GM18526 (cell line): ENCODE data around the gene GDAP1L1.

Experiments used
- POLR2A ChIP-seq: IDR thresholded peaks from 3 replicates; pipeline ENCODE4 v1.6.1; 2011; ENCODE audit not compliant: insufficient read length; ENCODE audit errors: extremely low read depth

Gene GDAP1L1

DNA sequence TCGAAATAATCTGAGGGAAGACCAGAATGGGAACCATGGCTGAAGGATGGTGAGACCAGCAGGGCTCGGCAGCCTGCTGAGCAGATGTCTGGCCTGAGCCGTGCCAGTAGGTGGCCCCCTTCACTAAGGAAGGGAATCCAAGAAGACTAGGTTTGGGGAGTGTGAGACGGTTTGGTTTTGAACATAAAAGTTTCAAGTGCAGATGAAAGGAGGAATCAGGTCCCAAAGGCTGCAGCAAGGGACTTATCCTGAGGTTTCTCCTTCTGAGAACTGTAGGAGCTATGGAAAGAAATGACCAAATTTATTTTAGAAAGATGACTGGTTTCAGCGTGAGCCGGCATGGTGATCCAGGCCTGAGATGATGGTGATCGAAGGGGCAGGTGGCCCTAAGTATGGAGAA lies 32.0 kb upstream of the GDAP1L1 start:
- no peak for TF ChIP-seq POLR2A

DNA sequence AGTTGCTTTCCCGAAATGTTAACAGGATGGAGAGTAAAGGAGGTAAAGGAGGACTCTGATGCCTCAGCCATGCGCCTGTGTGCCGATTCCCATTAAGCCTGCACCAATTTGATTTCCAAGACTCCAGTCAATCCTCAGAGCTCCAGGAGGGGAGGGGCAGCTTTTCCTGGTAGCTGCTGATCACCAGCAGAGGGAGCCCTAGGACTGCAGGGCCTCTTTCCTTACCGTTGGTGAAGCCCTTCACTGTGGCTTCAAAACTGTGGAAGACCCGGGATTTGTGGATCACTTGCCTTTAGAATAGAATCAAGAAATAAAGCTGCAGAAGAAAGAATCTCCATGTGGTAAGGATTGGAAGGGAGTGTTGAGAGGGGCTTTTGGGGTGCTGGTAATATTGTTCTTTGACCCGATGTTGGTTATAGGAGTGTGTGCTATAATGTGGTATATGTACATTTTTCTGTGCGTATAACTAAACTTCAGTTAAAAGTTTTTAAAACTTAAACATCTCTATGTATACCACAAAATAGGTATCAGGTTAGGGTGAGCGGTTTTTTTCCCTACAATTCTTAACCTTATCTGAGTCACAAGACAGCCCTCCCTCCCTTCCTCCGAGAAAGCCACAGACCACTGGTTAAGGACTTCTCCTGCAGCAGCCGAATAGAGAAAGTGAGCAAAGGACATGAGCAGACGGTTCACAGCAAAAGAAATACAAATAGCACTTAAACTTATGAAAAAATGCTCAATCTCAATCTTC lies 29.6 kb upstream of the GDAP1L1 start:
- TF ChIP-seq POLR2A: no peak

DNA sequence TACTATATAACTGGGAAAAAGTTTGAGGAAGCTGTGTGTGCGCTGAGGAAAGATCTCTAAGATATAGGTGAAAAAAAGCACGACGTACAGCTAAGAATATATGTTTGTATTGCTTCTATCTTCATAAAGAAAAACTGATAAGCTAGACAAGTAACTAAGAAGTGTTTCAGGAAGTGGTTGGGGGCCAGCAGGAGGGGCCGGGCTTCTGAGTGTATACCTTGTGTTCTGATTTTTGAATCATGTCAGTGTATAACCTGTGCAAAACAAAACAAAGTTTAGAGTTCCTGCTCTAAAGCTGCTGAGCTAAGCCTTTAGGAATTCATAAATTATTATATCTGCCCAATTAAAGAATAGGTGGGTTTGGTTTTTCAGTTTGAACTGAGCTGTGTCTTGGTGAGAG lies 28.7 kb upstream of the GDAP1L1 start:
- TF ChIP-seq POLR2A: no peak

DNA sequence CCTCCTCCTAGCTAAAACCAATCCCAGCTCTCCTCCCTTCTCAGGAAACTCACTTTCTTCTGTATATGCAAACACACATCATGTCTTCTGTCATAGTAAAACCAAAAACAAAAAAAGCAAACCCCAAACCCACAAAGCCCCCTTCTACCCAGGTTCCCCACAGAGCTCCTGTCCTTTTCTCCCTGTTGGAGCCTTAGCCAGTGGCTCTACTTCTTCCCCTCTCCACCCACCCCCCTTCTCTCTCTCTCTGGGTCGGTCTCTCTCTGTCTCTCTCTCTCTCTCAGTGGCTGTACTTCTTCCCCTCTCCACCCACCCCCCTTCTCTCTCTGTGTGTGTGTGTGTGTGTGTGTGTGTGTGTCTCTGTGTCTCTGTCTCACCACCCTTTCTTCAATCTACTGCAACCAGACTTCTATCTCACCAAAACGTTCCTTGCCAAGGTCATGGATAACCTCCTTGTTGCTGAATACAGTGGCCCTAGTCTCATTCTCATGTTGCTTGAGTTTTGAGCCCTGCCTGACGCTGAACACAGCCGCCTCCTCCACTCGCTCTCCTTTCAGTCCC lies 27.9 kb upstream of the GDAP1L1 start:
- no peak for TF ChIP-seq POLR2A

DNA sequence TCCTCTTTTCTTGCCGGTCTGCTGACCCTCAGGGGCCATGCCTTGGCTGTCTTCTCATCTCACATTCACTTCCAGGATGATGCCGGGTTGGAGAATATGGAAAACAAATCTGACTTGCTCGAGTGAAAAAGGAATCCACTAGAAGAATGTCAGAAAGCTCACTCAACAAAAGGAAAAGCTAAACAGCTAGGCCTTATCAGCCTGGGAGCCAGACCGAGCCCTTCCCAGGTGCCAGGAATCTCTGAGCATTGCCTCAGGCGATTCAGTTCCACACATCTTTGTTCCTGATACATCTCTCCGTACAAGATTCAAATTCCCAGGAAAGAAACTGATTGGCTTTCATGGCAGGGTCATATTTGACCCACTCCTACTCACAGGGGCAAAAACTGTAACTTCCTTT lies 27.3 kb upstream of the GDAP1L1 start:
- no peak for TF ChIP-seq POLR2A

DNA sequence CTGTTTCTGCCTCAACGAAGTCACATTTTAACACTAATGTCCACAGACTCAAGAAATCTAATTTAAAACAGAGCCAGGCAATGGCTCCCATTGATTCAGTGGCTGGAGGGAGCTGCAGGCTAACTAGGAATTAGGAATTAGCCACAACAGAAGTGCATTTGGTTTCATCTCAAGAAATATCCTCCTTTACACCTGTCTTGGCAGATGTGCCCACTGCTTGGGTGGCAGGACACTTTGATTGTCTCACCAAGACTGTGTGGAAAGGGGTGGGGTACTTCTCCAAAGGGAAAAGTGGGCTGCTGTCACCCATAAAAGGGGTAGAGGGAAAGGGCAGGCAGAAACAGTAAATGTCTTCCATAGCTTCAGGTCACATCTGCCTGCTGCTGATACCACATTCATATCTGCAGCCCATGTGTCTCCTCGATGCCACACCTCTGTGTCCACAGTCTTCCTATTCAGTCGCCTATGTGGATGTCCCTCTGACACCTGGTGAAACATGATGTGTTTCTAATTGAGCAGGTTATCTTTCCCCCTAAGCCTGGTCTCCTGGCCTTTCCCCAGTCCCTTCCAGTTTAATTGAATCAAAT lies 25.6 kb upstream of the GDAP1L1 start:
- TF ChIP-seq POLR2A: no peak

DNA sequence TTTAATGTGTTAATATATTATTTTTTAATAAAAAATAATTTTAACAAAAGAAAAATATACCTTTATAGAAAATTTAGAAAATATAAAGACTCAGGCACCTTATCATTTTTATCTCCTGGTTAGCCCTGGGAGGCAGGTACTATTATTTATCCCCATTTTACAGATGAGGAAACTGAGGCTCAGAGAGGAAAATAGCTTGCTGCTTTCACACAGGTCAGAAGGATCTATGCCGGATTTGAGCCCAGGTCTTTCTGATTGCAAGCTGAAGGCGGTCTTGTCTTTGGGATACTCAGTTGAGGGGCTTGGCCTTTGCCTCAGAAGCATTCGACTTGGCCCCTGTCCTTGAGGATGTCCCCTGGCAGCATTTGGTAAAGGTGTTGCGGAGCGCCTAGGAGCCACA lies 25.1 kb upstream of the GDAP1L1 start:
- TF ChIP-seq POLR2A: no peak

DNA sequence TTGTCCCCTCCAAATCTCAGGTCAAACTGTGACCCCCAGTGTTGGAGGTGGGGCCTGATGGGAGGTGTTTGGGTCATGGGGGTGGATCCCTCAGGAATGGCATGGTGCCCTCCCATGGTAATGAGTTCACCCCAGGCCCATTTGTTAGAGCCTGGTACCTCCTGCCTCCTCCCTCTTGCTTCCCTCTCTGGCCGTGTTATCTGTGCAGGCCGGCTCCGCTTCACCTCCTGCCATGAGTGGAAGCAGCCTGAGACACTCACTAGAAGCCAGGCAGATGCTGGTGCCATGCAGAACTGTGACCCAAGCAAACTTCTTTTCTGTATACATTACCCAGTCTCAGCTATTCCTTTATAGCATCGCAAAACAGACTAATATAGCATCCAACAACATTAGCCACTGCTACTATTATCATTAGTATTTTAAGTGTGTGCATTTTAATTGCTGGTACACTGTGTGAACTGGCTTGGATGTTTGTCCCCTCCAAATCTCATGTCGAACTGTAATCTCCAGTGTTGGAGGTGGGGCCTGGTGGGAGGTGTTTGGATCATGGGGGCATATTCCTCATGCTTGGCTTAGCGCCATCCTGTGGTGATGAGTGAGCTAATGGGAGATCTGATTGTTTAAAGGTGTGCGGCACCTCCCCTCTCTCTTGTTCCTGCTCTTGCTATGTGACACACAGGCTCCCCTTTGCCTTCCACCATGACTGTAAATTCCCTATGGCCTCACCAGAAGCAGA lies 24.3 kb upstream of the GDAP1L1 start:
- TF ChIP-seq POLR2A: no peak

DNA sequence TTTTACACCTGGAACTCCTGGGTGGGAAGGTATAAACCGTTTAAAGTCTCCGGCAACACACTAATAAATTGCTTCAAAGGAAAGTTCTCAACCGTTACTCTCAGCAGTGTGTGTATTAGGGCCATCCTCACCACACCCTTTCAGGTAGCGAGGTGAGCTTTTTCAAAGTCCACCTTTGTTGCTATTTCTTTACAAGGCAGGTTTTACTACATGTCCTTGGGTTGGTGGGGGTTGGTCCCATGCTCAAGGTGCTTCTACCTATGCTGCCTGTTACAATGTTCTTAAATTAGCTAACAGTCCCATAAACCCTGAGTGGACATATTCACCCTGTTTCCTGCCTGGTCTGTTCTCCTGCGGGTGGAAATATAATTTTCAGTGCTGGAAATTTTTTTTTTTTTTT lies 23.4 kb upstream of the GDAP1L1 start:
- TF ChIP-seq POLR2A: no peak

DNA sequence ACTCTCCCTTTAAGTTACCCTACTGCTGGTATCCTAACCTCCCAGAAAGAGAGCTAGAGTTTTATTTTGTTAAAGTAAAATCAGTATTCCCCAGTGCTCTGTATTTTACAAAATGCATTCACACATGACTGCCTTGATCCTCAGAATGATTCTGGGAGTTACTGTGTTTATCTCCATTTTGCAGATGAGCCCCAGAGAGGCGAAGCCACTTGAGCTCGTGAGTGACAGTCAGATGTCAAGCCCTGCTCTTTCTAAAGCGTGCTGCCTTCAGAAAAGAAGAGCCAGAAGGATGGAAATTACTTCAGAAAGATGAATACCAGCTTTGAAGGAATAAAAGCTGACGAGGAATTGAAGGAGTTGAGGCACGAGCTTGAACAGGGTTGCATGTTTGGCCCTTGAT lies 22.5 kb upstream of the GDAP1L1 start:
- no peak for TF ChIP-seq POLR2A

DNA sequence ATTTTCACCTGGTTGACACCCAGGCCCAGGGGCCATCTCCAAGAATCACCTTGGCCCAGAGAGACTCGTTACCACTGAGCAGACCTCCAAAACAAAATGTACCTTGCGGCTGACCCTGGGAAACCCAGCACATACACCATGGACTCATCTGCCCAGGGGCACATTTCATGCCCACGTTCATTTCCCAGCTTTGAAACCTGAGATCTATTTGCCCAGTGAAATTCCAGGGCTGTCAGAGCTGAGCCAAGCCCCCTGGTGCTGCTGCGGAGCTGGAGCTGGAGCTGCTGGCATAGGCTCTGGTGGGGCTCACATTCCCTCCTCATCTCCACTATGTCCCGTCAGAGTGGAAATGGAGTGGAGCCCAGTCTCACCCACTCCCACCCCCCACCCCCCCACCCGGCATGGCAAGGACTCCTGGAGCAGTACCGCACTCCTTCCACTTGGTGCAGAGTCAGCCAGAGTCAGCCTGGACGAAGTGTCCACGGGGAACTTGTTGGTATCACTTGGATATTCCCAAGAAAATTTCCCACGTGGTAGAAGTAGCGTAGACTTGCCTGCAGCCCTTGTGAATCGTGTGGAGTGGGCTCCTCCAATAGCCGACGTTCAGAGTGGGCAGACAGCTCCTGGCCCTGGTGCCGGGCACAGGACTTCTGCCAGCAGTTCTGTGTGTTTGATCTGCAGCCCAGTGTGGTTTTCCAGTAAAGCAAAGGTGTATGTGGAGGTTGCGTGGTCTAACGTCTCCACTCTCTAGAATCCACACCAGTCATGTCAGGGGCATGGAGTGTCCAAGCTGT lies 18.4 kb upstream of the GDAP1L1 start:
- TF ChIP-seq POLR2A: no peak

DNA sequence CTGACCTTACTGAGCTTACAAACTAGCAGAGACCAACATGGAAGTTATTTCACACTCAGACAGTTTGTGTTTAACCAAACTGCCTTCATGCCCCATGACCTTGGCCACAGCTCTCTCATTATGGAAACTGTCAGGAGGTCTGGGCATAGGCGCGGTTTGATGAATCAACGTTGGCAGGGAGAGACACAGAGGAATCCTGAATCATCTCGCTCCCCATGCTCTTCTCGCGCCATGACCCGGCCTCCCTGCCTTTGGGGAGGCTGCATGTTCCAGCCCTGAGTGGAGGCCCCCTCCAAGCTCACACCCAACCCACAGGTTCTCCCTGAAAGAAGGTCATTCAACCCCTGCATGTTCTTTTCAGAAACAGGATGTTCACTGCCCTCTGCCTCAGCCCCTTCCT lies 15.9 kb upstream of the GDAP1L1 start:
- TF ChIP-seq POLR2A: no peak

DNA sequence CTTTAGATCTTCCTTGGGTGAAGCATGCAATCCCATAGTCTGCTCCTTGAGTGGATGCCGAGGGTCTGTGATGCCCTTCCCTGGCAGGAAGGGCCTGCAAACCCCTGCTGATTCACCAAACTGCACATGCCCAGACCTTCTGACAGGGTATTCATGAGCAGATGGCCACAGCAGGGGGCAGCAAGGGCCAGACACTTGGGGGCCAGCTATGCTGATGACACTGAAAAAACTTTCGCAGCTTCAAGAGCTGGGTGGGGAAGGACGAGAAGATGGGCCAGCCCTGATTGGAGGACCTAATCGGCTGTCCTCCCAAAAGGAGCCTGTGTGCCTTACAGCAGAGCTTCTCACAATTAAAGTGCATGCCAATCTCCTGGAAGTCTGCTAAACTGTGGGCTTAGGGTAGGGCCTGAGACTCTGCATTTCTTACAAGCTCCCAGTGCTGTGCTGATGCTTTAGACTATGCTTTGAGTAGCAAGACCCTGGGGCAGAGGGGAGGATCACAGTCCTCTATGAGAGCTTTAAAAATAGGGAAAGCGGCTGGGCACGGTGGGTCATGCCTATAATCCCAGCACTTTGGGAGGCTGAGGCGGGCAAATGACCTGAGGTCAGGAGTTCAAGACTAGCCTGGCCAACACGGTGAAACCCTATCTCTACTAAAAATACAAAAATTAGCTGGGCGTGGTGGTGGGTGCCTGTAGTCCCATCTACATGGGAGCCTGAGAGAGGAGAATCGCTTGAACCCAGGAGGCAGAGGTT lies 15.2 kb upstream of the GDAP1L1 start:
- no peak for TF ChIP-seq POLR2A

DNA sequence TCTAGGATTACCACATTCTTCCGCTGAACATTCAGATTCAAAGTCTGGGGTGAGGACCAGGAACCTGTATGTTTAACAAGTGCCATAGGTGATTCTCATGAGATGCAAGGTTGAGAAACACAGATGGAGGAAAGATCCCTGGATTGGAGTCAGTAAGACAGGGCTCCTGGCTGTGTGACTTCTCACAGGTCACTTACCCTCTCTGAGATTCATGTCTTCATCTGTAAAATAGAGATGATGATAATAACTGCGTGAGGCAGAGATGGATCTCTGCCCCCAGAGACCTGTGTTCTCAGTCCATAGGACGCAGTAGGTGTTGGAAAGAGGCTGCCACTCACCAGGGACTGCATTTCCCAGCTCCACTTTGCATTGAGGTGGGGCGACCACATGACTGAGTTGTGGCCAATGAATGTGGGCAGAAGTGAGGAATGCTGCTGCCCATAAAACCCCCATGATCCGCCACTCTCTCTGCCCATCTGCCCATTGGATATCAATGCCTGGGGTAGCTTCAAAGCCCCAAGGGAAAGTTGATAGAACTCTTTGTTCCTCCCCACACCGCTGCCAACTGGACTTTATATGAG lies 13.6 kb upstream of the GDAP1L1 start:
- no peak for TF ChIP-seq POLR2A
